T-helper 22 cell (primary cell): ENCODE data around the gene LRIG2.
"Not testable (repeated sequence)": the region's sequence is repeated elsewhere in the genome, so short reads cannot be mapped to it uniquely, and the experiment has no call there.

ENCODE experiments used
- DNase-seq: peaks from one replicate; pipeline ENCODE4 v3.0.0-alpha.2; 2020; ENCODE audit warnings: low read depth

LRIG2 gene

GRCh38 chr1:113072757-113073478, at the start of gene LRIG2:
Gene LRIG2, plus strand, starts transcription at chr1:113073198. Its CDS starts 209 bp downstream, at chr1:113073407.
- peak; percentile 94 for DNase-seq

- DNase-seq: not testable (repeated sequence)
Measured at GRCh38 chr1:113023316-113023715, 49.7 kb upstream of the LRIG2 start.

GRCh38 chr1:113027007-113027406, 46.0 kb upstream of the LRIG2 start:
- no peak for DNase-seq

- DNase-seq: no peak
Measured at GRCh38 chr1:113027449-113027848, 45.5 kb upstream of the LRIG2 start.

GRCh38 chr1:113029822-113030221, 43.2 kb upstream of the LRIG2 start:
- no peak for DNase-seq

GRCh38 chr1:113031171-113031933, 41.6 kb upstream of the LRIG2 start:
- no peak for DNase-seq

GRCh38 chr1:113035086-113035485, 37.9 kb upstream of the LRIG2 start:
- no peak for DNase-seq

- DNase-seq: no peak
Measured at GRCh38 chr1:113036639-113037321, 36.2 kb upstream of the LRIG2 start.

- no peak for DNase-seq
Measured at GRCh38 chr1:113040041-113040440, 33.0 kb upstream of the LRIG2 start.

GRCh38 chr1:113040718-113041412, 32.1 kb upstream of the LRIG2 start:
- DNase-seq: no peak

- no peak for DNase-seq
Measured at GRCh38 chr1:113041569-113042284, 31.3 kb upstream of the LRIG2 start.

- DNase-seq: no peak
Measured at GRCh38 chr1:113042285-113043143, 30.5 kb upstream of the LRIG2 start.

- DNase-seq: not testable (repeated sequence)
Measured at GRCh38 chr1:113043144-113043488, 29.9 kb upstream of the LRIG2 start.

- no peak for DNase-seq
Measured at GRCh38 chr1:113046569-113046968, 26.4 kb upstream of the LRIG2 start.

- no peak for DNase-seq
Measured at GRCh38 chr1:113048064-113048463, 24.9 kb upstream of the LRIG2 start.

GRCh38 chr1:113053344-113054126, 19.5 kb upstream of the LRIG2 start:
- DNase-seq: no peak

- no peak for DNase-seq
Measured at GRCh38 chr1:113055570-113055969, 17.4 kb upstream of the LRIG2 start.

- DNase-seq: no peak
Measured at GRCh38 chr1:113057006-113057405, 16.0 kb upstream of the LRIG2 start.

GRCh38 chr1:113058941-113059706, 13.9 kb upstream of the LRIG2 start:
- DNase-seq: no peak
